Right hindlimb (tissue), 1 donor: Measurements from ENCODE around the gene IGSF21.

Experiments
- DNase-seq: peaks from one replicate; pipeline ENCODE4 v3.0.0-alpha.2; 2018

IGSF21 gene

DNA sequence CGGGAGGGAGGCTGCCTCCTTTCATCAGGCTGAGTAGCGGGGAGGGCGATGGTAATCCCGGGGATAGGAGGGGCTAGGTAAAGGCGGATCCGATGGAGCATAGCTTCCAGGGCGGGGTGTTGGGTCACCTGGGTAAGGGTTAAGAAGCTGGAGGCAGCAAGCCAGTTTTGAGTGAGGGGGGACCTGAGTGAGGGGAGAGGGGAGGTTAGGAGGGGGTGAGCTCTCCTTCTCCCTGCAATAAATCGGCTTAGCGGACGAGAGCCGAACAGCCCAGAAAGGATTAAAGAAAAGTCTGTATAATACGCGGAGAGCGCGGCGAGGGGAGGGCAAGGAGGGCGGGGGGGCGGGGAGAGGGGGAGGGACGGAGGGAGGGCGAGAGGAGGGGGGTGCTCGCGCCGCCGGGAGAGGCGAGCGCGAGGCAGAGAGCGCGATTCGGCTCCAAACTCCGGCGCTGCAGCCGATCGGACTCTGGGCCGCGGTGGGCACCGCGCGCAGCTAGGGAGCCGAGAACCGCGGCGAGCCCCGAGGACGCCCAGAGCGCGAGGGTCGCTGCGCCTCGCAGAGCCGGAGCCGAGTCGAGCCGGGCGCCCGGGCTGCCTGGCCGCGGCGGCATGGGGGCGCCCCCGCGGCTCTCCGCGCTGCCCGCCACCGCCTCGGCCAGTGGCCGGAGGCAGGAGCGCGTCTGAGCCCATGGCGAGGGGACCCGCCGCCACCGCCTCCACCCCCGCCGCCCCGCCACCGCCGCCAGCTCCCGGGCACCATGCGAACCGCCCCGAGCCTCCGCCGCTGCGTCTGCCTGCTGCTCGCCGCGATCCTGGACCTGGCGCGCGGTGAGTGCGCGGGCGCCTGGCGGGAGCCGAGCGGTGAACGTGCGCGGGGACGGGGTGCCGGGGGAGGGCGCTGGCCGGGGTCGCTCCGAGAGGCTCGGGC is at the start of gene IGSF21:
IGSF21 (plus strand) TSS at position 430 of the 930 bp plus-strand sequence; CDS start at position 761, 331 bp downstream.
- DNase-seq = no peak

DNA sequence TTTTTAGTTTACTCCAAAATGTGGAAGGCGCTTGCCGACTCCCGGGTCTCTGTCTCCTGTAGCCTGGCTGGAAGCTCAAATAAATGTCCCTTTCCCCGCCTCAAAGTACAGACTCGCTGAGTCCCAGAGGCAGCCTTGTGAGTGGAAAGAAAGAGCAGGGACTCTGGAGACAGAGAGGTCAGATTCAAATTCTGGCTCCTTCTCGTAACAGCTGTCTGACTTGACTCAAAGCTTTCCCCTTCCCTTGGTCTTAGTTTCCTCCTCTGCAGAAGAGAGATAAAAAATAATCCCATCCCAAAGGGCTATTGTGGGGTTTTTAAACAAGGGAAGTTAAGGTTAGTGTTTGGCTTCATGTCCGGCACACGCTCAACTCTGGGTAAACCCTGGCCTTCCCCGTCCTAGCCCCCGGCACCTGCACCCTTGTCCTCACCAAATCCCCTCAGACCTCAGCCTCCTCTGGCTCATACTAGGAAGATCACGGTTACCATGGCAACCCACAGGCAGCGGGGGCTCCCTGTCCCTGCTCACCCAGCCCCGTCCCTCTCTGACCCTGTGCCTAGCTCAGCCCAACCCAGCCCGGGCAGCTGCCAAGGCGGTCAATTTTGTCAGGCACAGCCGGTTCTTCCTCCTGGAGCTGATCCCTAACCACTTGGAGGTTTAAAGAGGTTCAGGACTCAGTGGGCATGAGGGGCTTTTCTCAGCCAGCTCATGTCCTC is 49.2 kb upstream of the IGSF21 start:
- DNase-seq = peak; percentile 26

DNA sequence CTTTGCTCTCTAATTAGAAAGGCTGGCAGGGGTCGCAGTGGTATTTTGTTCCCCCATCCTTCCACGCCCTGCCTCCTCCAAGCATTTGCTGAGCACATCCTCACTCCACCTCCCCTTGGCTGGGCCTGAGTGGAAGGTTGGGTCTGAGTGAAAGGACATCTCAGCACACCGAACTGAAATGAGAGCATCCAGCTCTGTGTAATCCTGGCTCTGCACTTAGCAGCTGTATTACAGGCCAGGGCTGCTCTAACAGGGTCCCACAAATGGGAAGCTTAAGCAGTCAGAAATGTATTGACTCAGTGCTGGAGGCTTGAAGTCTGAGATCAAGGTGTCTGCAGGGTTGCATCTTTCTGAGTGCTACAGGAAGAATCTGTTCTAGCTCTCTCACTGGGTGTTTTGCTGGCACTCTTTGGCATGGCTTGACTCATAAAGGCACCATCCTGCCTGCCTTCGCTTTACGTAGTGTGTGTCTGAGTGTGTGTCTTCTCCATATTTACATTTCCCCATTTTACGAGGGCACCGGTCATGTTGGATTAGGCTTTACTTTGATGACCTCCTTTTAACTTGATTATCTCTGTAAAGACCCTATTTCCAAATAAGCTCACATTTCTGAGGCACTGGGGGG is 48.5 kb upstream of the IGSF21 start:
- DNase-seq = peak; percentile 32

DNA sequence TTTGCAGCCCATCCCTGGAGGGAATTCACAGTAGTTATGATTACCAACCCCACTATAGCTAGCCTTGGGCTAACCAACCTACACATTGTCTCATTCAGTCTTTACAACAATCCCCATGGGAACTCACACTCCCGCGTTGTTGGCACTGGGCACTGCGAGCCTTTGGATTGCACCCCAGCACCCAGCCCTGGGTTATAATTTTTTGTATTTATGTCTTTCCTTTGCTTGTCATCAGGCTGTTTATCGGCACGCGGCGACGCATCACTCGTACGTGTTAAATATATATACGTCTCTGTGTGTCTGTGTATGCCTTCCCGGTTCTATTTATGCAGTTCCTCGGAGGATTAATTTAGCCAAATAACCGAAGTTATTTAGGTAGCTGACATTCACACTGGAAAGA is 47.2 kb upstream of the IGSF21 start:
- no peak for DNase-seq

DNA sequence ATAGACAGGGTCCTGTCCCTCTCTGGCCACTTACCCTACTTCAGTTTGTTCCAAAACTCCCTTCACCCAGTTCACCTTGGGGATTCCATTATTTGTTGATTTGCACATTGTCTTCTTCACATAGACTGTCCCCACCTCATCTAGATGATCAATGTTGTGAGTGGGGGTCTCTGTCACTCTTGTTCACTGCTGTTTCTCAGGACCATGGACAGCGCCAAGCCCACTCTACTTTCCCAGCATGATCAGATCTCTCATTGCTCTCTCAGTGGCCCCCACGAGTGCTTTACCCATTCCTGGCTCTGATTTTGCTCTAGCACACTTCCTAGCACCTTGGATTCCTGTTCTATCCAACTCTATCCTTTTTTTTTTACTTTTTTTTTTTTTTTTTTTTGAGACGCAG is 45.4 kb upstream of the IGSF21 start:
- DNase-seq = no peak

DNA sequence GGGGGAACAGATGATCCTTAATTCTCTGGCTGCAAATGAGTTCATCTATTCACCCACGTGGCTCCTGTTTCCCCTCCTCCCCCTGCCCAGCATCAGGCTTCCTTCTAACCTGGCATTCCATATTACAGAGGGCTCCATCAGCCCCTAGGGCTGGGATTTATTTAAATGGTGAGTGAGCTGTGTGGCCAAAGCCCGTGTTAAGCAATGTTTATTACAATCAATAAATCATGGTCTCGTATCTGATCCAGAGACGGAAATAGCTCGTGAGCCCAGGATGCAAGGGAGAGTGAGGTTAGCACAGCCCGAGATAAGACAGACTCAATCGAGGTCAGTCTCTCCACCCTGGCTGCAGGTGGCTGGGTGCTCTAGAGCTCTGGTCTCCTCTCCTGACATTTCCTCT is 43.1 kb upstream of the IGSF21 start:
- DNase-seq = no peak

DNA sequence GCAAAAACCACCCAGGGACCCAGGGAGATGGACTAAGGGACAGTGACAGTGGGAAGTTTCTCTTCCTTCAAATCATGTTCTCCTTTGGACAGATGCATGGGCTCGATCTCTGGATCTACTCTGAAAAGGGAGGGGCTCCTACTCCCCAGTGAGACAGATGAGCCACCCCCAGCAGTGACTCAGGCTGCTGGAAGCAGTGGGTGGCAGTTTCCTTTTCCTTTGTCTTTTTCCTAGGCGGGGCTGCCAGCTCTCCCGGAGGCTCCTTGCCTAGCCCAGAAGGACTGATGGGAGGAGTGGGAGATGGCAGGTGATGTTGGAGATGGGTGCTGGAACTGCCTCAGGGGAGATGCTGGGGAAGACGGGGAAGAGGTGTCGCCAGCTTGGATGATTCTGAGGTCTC is 41.0 kb upstream of the IGSF21 start:
- no peak for DNase-seq

DNA sequence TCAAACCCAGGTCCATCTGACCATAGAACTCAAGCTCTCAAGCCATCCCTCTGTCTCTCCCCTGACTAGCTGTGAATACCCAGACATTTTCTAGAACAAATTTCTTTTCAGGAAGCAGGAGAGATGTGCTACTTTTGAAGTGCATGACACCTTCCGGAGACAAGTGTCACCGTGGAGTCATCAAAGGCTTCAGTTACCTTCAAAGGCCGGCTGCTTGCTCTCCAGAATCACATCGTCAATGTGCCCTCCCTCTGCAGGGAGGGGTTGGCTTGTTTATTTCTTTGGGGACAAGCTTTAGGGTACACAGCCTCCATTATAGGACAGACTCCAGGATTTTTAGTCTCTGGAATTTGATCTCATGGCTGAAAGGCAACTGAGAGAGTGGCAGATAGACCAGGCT is 37.7 kb upstream of the IGSF21 start:
- no peak for DNase-seq

DNA sequence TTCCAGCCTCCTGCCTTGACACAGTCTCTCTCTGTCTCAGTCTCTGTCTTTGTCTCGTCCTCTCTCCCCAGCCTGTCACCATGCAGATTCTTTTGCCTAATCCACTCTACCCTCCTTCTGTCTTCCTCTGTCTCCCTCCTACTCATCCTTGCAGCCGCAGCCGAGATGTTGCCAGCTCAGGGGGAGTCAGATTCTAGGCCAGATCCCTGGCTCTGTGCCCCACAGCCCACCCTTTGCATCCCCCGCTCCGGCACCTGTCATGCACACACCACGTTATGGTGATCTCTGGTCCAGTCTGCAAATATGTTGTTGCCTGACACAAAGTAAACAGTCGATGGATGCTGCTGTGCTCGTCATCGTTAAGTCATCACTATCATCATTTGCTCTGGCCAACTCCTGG is 35.5 kb upstream of the IGSF21 start:
- DNase-seq = no peak

DNA sequence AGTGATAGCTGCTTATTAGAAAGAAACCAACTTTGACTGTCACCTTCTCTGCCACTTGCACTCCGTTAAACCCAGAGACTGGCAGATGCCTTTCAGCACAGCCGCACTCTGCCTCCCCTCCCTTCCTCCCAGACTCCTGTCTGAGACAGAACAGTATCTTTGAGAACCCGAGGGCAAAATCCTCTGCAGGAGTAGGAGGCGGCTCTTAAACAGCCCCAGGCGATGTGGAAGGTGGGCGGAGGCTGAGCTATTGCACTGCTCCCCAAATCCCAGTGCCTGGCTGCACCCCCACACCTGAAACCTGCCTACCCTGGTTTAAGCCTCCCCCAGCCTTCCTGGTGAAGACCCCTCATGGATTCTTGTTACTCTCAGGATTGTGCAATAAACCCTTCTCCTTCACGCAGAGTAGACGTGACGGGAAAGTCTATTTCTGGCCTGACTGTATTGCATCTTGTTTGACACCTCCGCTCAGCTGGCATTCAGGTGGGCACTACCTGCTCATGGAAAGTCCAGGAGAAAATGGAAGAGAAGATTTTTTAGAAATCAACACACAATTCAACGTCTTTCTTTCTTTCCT is 34.4 kb upstream of the IGSF21 start:
- no peak for DNase-seq

DNA sequence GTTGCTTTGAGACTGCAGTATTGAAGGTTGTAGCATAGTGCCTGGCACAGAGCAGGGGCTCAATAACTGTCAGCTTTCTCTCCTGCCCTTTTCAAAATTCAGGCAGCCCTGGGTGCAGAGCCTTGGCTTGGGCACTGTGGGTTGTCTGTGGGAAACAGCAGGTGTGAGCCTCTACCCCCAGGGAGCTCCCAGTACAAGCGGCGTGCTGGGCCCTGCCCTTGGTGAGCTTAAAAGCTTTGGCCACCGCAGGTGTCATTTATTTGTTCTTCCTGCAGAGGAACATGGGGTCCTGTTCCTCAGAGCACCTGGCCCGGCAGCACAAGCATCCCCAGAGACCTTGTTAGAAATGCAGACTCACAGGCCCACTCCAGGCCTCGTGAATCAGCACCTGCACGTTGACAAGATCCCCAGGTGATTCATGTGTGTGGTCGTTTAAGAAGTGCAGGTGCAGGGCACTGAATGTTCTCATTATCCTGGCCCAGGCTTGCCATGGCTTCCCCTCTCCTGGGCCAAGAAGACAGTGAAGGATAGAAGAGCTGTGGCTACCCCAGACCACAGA is 29.9 kb upstream of the IGSF21 start:
- no peak for DNase-seq

DNA sequence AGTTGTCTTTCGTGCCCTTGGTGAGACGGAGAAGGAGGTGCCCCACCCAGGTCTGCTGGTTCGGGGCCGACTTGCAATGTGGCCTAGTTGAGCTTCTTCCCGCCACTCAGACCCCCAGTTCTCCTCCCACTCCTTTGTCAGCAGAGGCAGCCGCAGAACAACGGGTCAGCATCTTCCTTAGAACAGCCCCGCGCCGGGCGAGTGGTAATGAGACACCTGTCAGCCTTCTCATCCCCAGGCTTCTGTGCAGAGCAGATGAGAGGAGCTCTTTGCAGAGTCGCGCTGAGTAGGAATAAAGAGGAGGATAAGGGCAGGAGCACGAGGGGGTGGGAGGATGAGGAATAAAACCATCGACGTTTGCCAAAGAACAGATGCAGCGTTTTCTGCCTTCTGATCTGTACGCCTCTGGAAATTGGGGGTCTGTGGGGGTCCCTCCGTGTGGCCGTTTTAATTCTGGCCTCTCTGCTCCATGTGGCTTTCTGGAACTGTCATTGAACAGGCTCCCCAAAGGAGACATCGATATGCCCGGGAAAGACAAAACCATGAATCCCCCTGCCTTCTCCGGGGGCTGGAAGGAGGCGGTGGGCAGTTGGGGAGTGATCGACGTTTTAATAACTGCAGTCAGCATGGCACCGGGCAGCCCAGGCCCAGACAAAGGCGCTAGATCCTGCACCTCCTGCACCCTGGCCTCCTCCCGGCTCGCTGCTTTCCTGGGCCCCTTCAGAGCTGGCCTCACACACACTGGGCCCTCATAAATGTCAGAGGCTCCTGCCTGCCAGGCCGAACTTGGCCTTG is 27.5 kb upstream of the IGSF21 start:
- DNase-seq = no peak

DNA sequence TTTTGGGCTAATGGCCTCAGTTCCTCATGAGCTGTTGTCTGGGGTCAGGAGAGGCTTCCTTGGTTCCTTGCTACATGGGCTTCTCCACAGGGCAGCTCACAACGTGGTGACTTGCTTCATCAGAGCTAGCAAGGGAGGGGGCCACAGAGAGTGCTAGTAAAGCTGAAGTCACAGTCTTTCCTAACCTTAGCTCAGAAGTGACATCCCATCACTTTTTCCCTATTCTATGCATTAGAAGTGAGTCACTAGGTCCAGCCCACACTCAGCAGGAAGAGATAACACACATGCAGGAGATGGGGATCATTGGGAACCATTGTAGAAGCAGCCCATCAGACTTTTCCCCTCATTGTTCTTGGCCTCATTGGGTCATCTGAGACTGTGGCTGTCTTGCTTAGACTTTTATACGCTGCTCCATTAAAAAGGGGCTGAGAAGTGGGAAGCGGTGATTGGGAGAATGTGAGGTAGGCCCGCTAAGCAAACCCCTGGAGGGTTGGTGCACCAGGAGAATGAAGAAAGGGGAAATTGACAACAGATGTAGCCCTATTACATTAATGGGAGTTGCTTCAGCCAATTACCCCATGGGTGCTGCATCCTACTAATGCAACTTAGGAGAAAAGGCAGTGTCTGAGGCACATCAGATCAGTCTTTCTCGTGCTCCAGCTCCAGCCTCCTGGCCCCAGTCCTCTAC is 22.1 kb upstream of the IGSF21 start:
- no peak for DNase-seq

DNA sequence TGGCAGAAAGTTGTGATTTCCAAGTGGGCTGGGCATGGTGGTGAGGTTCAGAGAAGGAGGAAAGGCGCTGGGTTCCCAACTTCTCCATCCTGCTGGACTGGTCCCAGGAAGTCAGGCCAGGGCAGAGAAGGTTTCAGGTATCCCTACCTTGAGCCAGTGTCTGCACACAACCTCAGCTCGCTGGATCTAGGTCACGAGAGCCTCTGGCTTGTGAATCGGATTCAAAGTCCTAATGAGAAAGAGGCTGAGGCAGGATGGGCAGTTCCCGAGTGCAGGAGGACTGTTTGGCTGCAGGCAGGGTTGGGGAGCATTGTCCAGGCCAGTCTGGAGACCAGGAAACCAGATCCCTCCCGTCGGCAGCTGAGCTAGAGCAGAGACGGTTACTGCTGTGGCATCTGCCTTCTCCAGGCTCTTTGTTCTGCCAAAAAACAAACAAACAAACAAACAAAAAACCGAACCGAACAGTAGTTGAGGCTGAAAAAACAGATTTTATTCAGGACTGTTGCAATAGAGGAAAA is 19.5 kb upstream of the IGSF21 start:
- no peak for DNase-seq

DNA sequence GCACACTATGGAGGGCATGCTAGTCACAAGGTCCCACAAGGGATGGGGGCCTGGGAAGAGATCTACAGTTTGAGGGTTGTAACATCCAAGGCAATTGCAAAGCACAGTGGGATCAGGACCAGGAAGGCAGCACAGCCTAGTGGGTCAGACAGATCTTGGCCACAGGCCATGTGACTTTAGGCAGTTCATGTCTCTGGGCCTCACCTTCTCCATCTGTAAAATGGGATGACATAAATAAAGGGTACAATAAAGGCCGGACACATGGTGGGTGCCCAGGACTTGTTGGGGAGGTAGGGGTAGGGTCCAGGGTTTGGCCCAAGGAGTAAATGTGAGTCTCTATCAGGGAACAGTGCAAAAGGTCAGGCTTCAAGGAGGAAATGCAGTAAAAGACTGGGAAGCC is 18.1 kb upstream of the IGSF21 start:
- DNase-seq = no peak

DNA sequence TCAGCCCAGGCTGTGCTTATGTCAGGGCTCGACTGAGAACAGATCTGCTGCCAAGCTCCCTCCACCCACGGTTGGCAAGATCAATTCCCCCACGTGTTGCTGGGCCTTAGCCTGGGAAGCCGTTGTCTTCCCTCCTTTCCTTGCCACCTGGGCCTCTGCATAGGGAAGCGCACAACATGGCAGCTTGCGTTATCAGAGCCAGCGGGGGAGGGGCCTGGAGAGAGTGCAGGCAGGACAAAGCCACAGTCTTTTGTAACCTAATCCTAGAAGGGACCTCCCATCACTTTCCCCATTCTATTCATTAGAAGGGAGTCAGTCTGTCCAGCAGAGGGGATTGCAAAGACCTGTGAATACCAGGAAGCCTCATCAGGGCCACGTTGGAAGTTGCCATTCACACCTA is 17.0 kb upstream of the IGSF21 start:
- no peak for DNase-seq

DNA sequence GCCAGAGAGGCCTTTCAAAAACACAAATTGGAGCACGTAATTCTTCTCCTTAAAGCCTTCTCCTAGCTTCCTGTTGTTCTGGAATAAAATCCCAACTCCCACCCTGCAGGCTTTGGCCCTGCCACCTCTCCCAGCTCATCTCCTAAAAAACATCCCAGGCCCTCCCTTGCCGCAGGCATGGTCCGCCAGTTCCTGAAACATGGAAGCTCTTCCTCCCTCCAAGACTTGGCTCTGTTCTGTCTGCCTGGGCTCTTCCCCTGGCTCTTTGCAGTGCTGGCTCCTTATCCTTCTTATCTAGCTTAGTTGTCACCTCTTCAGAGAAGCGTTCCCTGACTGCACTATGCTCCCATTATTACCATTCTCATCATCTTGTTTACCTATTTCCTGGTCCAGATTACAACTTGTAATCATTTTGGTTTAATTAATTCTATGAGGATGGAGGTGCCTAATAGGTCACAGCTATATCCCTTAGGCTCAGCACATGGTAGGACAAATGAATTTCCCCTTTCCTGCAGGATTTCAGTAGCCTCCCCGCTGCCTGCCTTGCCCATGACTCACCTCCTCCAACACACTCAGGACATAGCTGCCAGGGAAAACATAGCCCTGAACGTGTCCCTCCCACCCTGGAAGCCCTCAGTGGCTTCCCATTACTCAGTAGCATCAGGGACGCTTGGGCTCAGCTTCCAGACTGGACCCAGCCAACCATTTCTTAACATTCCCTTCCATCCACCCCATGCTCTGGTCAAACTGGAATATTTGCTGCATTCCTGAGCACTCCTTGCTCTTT is 15.7 kb upstream of the IGSF21 start:
- DNase-seq = no peak

DNA sequence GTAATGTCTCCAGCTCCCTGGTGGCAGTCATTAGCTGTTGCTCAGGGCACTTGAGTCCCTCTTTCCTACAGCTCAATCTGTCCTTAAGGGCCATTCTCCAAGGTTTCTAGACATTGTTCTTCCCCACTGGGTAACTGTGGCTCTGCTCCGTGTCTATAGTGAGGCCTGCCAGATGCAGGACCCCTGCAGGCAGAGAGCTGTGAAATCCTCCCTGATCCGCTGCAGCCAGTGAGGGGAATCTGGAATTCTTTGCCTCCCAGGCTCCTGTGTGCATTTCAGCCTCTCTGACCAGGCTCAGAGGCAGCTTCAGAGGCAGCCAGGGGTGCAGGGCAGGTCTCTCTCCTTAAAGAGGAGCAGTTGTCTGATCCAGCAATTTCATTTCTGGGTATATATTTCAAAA is 14.4 kb upstream of the IGSF21 start:
- DNase-seq = no peak

DNA sequence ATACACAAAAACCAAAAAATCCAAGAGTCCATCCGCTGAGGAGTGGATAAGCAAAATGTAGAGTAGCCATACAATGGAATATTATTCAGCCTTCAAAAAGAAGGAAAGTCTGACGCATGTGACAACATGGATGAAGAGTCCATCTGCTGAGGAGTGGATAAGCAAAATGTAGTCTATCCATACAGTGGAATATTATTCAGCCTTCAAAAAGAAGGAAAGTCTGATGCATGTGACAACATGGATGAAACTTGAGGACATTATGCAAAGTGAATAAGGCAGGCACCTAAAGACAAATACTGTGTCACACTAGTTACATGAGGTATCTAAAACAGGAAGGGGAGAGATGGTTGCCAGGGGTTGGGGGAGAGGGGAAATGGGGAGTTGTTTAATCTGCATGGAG is 14.0 kb upstream of the IGSF21 start:
- no peak for DNase-seq

DNA sequence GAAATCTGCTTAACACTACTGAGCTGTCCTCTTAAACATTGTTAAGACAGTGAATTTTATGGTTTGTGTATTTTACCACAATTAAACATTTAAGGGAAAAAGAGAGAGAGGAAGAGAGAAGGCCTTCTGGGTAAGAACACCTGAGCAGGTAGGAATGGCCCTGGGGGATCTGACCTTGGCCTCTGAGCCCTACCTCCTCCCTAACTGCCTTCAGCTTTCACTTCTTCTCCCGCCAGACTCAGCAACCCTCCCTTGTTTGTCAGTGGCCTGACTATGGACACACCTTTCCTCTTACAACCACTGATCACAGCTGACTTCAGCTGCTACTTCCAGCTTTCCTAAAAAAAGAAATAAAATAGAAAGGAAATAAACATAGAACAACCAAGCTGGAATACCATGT is 13.5 kb upstream of the IGSF21 start:
- DNase-seq = no peak

DNA sequence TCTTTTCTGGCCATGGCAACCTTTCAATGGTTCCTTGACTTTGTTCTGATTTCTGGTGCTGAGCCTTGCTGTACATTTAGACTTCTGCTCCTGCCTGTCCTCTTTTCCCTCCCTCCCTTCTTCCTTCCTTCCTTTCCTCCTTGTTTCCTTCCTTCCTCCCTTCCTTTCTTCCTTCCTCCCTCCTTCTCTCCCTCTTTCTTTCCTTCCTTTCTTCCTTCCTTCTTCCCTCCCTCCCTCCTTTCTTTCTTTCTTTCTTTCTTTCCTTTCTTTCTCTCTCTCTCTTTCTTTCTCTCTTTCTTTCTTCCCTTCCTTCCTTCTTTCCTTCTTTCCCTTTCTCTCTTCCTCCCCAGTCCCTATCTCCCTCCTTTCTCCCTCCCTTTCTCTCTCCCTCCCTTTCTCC is 10.4 kb upstream of the IGSF21 start:
- DNase-seq = no peak
